Chondrocyte (in vitro differentiated cells): ENCODE results near the gene SHROOM1. TPM values are rescaled to one million over a fixed set of nuclear protein-coding genes. Genes with fewer than 3 reads are reported as not detected.

Experiments used
- DNase-seq: peaks from one replicate; pipeline ENCODE4 v3.0.0; 2021; ENCODE audit warnings: mixed read lengths, low spot score
- H3K27ac Mint-ChIP-seq: one replicate; pipeline ENCODE4 v1.8.0; 2021; ENCODE audit warnings: mild to moderate bottlenecking, moderate library complexity, mixed read lengths; ENCODE audit not compliant: unreplicated experiment
- H3K27me3 Mint-ChIP-seq: 2 replicates; pipeline ENCODE4 v1.8.0; 2021; ENCODE audit warnings: low read depth, mixed read lengths
- H3K36me3 Mint-ChIP-seq: 2 replicates; pipeline ENCODE4 v1.8.0; 2021; ENCODE audit warnings: low read depth, mixed read lengths
- H3K4me1 Mint-ChIP-seq: 2 replicates; pipeline ENCODE4 v1.8.0; 2021; ENCODE audit warnings: low read depth, mild to moderate bottlenecking, mixed read lengths
- H3K4me3 Mint-ChIP-seq: one replicate; pipeline ENCODE4 v1.8.0; 2021; ENCODE audit warnings: mild to moderate bottlenecking, moderate library complexity, mixed read lengths; ENCODE audit not compliant: unreplicated experiment
- H3K9me3 Mint-ChIP-seq: 2 replicates; pipeline ENCODE4 v1.8.0; 2021; ENCODE audit warnings: low read depth, mixed read lengths
- CTCF ChIP-seq: fragments of 200-600 bp; sonication (generic); IDR thresholded peaks from 2 replicates; pipeline ENCODE4 v1.5.0; 2021; ENCODE audit warnings: antibody characterized with exemption, mild to moderate bottlenecking, moderate library complexity
- total RNA-seq: library from RNA; stranded (reverse); gene quantifications from 3 replicates; pipeline ENCODE4 v1.2.1, GENCODE V29; 2021

The SHROOM1 gene
- total RNA-seq, 1 donor from 2014 or later, result 6.5 TPM

GRCh38 chr5:132836852-132837251, 6.4 kb upstream of the SHROOM1 start:
- no peak for DNase-seq
- Mint-ChIP-seq H3K4me3 (no peak overlapping the region), H3K9me3 (no peaks in the 10 kb centered on the region), H3K27me3 (no peaks in the 10 kb centered on the region), H3K4me1 (no peaks in the 10 kb centered on the region), H3K27ac (no peak overlapping the region), H3K36me3 (no peaks in the 10 kb centered on the region)
- no peak for TF ChIP-seq CTCF

- Mint-ChIP-seq H3K27ac (no peak overlapping the region), H3K4me1 (peaks cover 12% of the 10 kb centered on the region), H3K9me3 (no peaks in the 10 kb centered on the region), H3K36me3 (no peaks in the 10 kb centered on the region), H3K4me3 (no peak overlapping the region), H3K27me3 (no peaks in the 10 kb centered on the region)
- TF ChIP-seq CTCF, result no peak
- no peak for DNase-seq
Observed at GRCh38 chr5:132834057-132834456, 3.6 kb upstream of the SHROOM1 start.

GRCh38 chr5:132832612-132833011, 2.2 kb upstream of the SHROOM1 start:
- H3K27ac Mint-ChIP-seq, result no peak overlapping the region
- H3K9me3 Mint-ChIP-seq, result no peaks in the 10 kb centered on the region
- no peaks in the 10 kb centered on the region for H3K36me3 Mint-ChIP-seq

GRCh38 chr5:132831095-132831860, 831 bp upstream of the SHROOM1 start:
- peak; percentile 44 for DNase-seq
- Mint-ChIP-seq H3K4me1 (peaks cover 14% of the 10 kb centered on the region), H3K27ac (no peak overlapping the region), H3K27me3 (no peaks in the 10 kb centered on the region), H3K9me3 (no peaks in the 10 kb centered on the region), H3K36me3 (no peaks in the 10 kb centered on the region), H3K4me3 (peak overlapping the region; percentile 69)
- no peak for TF ChIP-seq CTCF

More at GRCh38 chr5:132832612-132833011, 2.2 kb upstream of the SHROOM1 start:
- DNase-seq, result no peak
- no peak for TF ChIP-seq CTCF
- H3K4me3 Mint-ChIP-seq, result no peak overlapping the region
- H3K4me1 Mint-ChIP-seq, result peaks cover 14% of the 10 kb centered on the region
- no peaks in the 10 kb centered on the region for H3K27me3 Mint-ChIP-seq

GRCh38 chr5:132829742-132830435, 558 bp downstream of the SHROOM1 start:
- peak overlapping the region; percentile 86 for H3K4me3 Mint-ChIP-seq
- H3K36me3 Mint-ChIP-seq, result no peaks in the 10 kb centered on the region
- H3K9me3 Mint-ChIP-seq, result no peaks in the 10 kb centered on the region
- H3K27ac Mint-ChIP-seq, result peak overlapping the region; percentile 71
- peaks cover 14% of the 10 kb centered on the region for H3K4me1 Mint-ChIP-seq
- H3K27me3 Mint-ChIP-seq, result no peaks in the 10 kb centered on the region
- no peak for DNase-seq
- TF ChIP-seq CTCF, result peak; percentile 90
